ENCODE measurements around the gene TMTC4. TPM values are rescaled to one million over a fixed set of nuclear protein-coding genes. Genes with fewer than 3 reads are reported as not detected.
A peak's percentile ranks its signal among the peaks of the same experiment; 100 is the strongest.

The TMTC4 gene
- total RNA-seq, 4 donors from 2014 or later = 12.5 to 28.5 (median 14.8) TPM

- H3K4me3 ChIP-seq = no peak overlapping the region
- no peaks in the 10 kb centered on the region for H3K27me3 ChIP-seq
- H3K9me3 ChIP-seq = no peaks in the 10 kb centered on the region
- TF ChIP-seq CTCF (IDR thresholded peaks at IDR 0.05) (no peak), POLR2A (IDR thresholded peaks at IDR 0.05) (no peak), EP300 (IDR thresholded peaks at IDR 0.05) (no peak)
- no peak for DNase-seq (ENCODE audit: low spot score in 2 of 2)
- no peaks in the 10 kb centered on the region for H3K4me1 ChIP-seq
- 81 to 82% methylated on average over 14 of the region's 14 CpGs for WGBS, 2 donors
- H3K36me3 ChIP-seq = peaks cover 0 to 27% (median 0%) of the 10 kb centered on the region in 3 donors
- no peak overlapping the region for H3K27ac ChIP-seq
Measured at GRCh38 chr13:100650326-100650725, 24.3 kb downstream of the TMTC4 start.

DNA sequence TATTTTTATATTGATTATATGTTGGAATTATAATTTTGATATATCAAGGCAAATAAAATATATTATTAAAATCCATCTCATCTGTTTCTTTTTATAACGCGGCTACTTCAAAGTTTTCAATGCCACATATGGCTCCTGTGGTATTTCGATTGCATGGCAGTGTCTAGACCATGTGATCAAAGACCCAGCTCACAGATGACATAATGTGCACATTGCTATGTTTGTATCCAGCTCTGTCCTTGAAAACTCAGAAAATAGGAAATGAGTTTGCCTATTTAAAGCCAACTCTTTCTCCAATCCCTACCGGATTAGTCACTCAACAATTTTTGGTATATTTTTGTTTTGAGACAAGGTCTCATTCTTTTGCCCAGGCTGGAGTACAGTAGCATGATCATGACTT is 26.2 kb downstream of the TMTC4 start:
- H3K4me3 ChIP-seq = no peak overlapping the region
- WGBS, 2 donors = 89% methylated on average over 4 of the region's 4 CpGs
- peaks cover 0 to 21% (median 0%) of the 10 kb centered on the region in 3 donors for H3K36me3 ChIP-seq
- no peaks in the 10 kb centered on the region for H3K9me3 ChIP-seq
- H3K4me1 ChIP-seq = no peaks in the 10 kb centered on the region
- no peak overlapping the region for H3K27ac ChIP-seq
- TF ChIP-seq EP300 (IDR thresholded peaks at IDR 0.05) = no peak
- no peak for TF ChIP-seq POLR2A (IDR thresholded peaks at IDR 0.05)
- no peak for TF ChIP-seq CTCF (IDR thresholded peaks at IDR 0.05)
- H3K27me3 ChIP-seq = no peaks in the 10 kb centered on the region
- DNase-seq (ENCODE audit: low spot score in 2 of 2) = no peak

DNA sequence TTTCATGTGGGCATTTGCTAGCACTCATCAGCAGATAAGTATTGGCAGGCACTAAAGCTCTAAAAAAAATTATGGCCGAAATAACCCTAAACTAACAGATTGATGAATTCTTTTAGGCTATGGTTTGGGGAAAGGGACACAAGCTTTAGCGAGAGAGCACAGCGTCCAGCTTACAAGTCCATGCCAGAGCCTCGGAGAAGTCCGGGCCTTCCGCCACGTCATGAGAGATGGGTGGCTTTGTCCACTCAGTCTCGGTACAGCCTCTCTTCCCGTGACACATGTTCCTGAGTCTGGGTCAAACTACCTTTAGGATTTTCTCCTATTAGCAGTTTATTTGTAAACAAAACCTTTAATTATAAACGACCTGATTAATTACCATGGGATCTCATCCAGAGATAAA is 27.7 kb downstream of the TMTC4 start:
- no peak for TF ChIP-seq POLR2A (IDR thresholded peaks at IDR 0.05)
- no peak for TF ChIP-seq EP300 (IDR thresholded peaks at IDR 0.05)
- TF ChIP-seq CTCF (IDR thresholded peaks at IDR 0.05) = no peak
- no peak for DNase-seq (ENCODE audit: low spot score in 2 of 2)
- Histone ChIP-seq H3K9me3 (no peaks in the 10 kb centered on the region), H3K36me3 (peaks cover 0 to 23% (median 0%) of the 10 kb centered on the region in 3 donors), H3K27ac (no peak overlapping the region), H3K27me3 (no peaks in the 10 kb centered on the region), H3K4me3 (no peak overlapping the region), H3K4me1 (no peaks in the 10 kb centered on the region)
- WGBS, 2 donors = 91 to 96% methylated on average over 10 of the region's 10 CpGs

- Histone ChIP-seq H3K27ac (no peak overlapping the region), H3K4me1 (no peaks in the 10 kb centered on the region), H3K9me3 (no peaks in the 10 kb centered on the region), H3K36me3 (peaks cover 0 to 30% (median 0%) of the 10 kb centered on the region in 3 donors), H3K27me3 (no peaks in the 10 kb centered on the region), H3K4me3 (no peak overlapping the region)
- peak in 1 of 5 experiments; percentile 18 for TF ChIP-seq CTCF (IDR thresholded peaks at IDR 0.05)
- TF ChIP-seq EP300 (IDR thresholded peaks at IDR 0.05) = no peak
- DNase-seq (ENCODE audit: low spot score in 2 of 2) = no peak
- 75 to 84% methylated on average over 12 of the region's 12 CpGs for WGBS, 2 donors
Measured at GRCh38 chr13:100646030-100646673, 28.4 kb downstream of the TMTC4 start.

GRCh38 chr13:100645382-100645781 is 29.2 kb downstream of the TMTC4 start:
- H3K36me3 ChIP-seq = peaks cover 0 to 34% (median 0%) of the 10 kb centered on the region in 3 donors
- H3K9me3 ChIP-seq = no peaks in the 10 kb centered on the region
- TF ChIP-seq EP300 (IDR thresholded peaks at IDR 0.05) (no peak), CTCF (IDR thresholded peaks at IDR 0.05) (no peak), POLR2A (IDR thresholded peaks at IDR 0.05) (no peak)
- 93 to 94% methylated on average over 5 to 7 of the region's 7 CpGs for WGBS, 2 donors
- no peak for DNase-seq (ENCODE audit: low spot score in 2 of 2)
- no peak overlapping the region for H3K4me3 ChIP-seq
- no peak overlapping the region for H3K27ac ChIP-seq
- H3K4me1 ChIP-seq = no peaks in the 10 kb centered on the region
- H3K27me3 ChIP-seq = no peaks in the 10 kb centered on the region

All from tibial nerve (tissue), 4 donors.